GM12872 (cell line): ENCODE results near the gene ESAM.

ENCODE experiments used
- TF ChIP-seq, protein P1 (sequence below): IDR thresholded peaks from 3 replicates; pipeline ENCODE4 v1.5.1; 2011; ENCODE audit warnings: low read depth, mild to moderate bottlenecking, low read length, moderate library complexity; ENCODE audit not compliant: insufficient read depth

The ESAM gene

DNA sequence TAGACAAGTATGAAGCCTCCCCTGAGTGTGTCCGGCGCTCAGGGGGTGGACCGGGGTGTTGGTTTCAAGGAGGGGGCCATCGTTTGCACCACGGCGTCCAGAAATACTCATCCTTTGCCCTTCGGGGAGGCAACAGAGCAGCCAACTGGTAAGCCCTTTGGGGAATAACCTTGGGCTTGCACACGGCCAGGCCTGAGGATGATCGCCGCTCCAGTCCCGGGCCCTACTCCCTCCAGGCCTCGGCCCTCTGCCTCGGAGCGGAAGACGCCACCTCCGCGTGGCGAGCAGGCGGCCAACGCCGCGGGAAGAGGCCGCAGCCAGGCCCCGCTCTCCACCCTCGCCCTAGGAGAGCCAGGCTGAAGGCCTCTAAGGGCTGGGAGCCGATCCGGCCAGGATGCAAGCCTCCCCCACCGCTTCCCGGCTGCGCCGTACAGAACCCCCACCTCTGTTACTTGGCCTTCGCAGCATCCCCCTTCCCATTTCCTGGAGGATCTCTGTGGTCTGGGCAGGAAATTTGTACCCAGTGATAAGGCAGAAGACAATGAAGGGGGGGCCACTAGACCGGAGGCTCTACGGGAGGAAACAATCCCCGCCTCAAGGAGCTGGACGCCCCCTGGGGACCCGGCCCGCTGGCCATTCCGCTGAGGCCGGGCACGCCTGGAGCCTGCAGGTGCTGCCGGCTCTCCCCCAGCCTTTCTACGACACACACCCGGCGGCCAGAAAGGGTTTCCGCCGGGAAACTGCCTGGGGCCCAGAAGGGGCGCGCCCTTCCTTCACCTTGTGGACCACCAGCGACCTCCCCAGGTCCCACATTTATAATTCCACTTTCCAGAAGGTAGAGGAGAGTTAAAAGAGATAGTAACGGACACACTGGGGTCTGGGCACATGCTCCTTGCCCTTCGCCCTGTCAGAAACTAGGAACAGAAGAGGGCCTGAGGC is 2.6 kb downstream of the ESAM start:
- TF ChIP-seq, protein P1, sequence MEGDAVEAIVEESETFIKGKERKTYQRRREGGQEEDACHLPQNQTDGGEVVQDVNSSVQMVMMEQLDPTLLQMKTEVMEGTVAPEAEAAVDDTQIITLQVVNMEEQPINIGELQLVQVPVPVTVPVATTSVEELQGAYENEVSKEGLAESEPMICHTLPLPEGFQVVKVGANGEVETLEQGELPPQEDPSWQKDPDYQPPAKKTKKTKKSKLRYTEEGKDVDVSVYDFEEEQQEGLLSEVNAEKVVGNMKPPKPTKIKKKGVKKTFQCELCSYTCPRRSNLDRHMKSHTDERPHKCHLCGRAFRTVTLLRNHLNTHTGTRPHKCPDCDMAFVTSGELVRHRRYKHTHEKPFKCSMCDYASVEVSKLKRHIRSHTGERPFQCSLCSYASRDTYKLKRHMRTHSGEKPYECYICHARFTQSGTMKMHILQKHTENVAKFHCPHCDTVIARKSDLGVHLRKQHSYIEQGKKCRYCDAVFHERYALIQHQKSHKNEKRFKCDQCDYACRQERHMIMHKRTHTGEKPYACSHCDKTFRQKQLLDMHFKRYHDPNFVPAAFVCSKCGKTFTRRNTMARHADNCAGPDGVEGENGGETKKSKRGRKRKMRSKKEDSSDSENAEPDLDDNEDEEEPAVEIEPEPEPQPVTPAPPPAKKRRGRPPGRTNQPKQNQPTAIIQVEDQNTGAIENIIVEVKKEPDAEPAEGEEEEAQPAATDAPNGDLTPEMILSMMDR: no peak

DNA sequence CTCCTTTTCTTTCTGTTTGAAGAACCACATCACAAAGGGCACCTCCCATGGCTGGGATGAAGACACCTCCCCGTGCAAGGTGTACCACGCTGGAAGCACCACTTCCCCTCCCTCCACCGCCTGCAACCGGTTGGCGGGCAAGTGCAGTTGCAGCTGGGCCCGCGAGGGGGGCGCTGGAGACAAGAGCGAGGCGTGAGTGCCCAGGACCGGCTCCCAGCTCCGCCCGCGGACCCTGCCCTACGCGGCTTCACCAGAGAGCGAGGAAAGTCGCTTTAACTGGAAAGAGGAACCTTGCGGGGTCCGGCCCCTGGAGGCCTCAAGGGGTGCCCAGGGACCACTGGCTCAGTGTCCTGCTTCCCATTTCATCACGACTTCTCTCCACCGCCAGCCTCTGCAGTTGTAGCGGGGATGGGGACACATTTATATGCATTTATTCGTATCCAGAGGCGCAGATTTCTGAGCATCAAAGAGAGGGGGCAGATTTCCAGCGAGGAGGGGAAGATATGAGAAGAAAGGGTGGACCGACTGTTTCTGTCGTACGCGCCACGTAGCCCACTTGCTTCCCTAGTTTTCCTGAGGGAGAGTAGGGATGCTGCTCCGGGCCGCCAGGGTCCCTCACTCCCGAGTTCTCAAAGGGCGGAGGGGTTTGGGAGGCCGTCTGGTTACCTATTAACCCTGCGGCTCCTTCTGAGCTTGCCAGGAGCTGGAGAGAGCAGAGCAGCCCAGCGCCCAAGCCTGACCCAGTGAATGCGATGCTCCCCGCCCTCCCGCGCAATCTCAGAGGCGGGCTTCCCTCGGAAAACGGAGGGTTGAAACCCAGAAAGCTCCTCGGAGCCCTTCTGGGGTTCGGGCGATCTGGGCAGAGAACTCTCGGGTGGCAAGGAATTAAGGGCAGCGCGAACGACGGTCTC is 3.5 kb downstream of the ESAM start:
- TF ChIP-seq, protein P1: peak; percentile 89

DNA sequence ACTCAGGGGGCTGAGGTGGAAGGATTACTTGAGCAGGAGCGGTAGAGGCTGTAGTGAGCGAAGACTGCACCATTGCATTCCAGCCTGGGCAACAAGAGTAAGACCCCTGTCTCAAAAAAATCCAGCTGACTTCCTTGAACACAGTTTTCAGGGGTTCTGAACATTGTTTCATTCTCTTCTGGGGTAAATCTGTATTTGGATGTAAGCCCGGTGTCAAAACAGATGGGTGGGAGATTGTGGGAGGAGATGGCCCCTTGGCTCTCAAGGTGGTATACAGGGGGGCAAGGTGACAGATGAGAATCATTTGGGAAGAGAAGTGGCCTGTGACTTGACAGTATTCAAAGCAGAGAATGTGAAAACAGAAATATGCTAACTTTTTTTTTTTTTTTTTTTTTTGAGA is 4.8 kb downstream of the ESAM start:
- TF ChIP-seq, protein P1: no peak

DNA sequence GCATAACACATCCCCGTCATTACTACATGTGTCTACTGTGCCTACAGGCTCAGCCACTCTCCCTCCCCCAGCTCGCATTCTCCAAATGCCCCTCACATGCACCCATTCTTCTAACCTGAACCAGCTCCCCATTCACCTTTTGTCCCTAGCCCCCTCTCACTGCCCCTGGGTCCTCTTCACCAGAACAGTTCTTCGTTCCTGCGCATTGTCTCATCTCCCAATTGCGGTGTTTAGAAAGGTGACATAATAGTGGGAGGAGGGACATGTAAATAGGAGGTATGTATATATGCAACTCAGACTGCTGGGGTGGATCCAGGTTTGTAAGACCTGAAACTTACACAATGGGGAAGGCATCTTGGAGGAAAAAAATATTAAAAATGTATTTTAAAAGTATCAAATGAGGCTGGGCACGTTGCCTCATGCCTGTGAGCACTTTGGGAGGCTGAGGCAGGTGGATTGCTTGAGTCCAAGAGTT is 5.3 kb downstream of the ESAM start:
- TF ChIP-seq, protein P1: no peak

DNA sequence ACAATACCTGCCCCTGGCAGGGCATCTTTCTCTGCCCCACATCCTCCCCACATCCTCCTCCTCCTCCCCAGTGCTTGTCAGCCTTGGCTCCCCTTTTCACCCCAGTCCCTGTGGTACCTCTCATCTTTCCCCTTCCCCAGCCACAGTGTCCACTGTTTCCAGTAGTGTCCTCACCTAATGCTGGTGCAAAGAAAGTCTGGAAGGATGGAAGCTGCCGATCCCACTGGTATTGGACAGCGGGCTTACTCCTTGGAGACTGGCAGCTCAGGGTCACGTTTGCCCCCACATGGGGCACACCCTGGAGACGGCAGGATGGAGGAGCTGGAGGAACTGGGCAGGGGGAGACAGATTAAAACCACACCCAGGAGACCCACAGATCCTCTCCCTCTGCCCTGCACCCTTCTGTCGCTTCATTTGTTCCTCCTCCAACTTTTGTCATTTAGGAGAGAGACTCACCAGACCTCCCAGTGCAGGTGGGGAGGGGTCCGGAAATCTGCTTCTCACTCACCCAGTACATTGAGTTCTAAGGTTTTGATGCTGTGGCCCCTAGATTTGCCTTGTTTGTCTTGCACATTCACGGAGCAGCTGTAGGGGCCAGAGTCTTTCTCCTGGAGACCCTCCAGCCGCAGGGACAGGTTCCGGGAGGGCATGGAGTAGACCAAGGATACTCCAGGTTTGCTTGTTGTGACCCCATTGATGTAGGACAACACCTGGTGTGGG is 5.9 kb downstream of the ESAM start:
- TF ChIP-seq, protein P1: no peak

DNA sequence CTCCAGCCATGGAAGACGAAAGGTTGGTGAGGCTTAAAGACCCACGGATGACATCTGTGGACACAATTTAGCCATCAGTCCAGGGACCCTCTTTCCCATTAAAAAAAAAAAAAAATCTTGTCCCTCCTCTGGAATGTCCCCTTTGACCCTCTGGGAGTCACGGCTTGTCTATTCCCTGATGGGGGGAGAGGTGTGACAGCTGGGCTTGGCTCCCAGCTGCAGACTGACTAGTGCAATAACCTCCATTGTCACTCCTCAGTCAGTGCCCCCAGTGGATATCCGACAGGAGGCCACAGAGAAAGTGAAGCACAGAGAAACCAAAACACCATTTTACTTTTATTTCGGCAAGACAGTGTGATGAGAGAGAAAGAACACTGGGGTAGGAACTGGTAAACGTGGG is 7.4 kb downstream of the ESAM start:
- TF ChIP-seq, protein P1: no peak
